Osteoblast (primary cell): ENCODE results near the gene ADD1. TPM values are rescaled to one million over a fixed set of nuclear protein-coding genes. Genes with fewer than 3 reads are reported as not detected.

Source experiments
- DNase-seq: peaks from one replicate; pipeline ENCODE4 v3.0.0; 2011; ENCODE audit warnings: low spot score, mixed read lengths; ENCODE audit not compliant: insufficient read length; ENCODE audit errors: missing footprints
- H2AFZ ChIP-seq: 2 replicates; pipeline ENCODE4 v1.6.0; 2011; ENCODE audit warnings: mild to moderate bottlenecking, low read length
- H3K27ac ChIP-seq: 2 replicates; pipeline ENCODE4 v1.5.1; 2011; ENCODE audit warnings: mild to moderate bottlenecking, low read depth, low read length, moderate library complexity
- H3K27me3 ChIP-seq: 2 replicates; pipeline ENCODE4 v1.6.0; 2012; ENCODE audit warnings: mild to moderate bottlenecking, control low read depth, inconsistent platforms, low read length, moderate library complexity; ENCODE audit not compliant: insufficient read depth
- H3K36me3 ChIP-seq: 2 replicates; pipeline ENCODE4 v1.5.1; 2011; ENCODE audit warnings: mild to moderate bottlenecking, low read length, control low read depth, moderate library complexity; ENCODE audit not compliant: insufficient read depth
- H3K4me1 ChIP-seq: 2 replicates; pipeline ENCODE4 v1.5.1; 2011; ENCODE audit warnings: mild to moderate bottlenecking, low read length, control low read depth, moderate library complexity; ENCODE audit not compliant: insufficient read depth
- H3K4me2 ChIP-seq: 2 replicates; pipeline ENCODE4 v1.6.0; 2011; ENCODE audit warnings: mild to moderate bottlenecking, low read length; ENCODE audit not compliant: insufficient read depth
- H3K4me3 ChIP-seq: fragments of 200-600 bp; sonication (generic); 3 replicates; pipeline ENCODE4 v1.5.1; 2012; ENCODE audit warnings: mild to moderate bottlenecking, low read length, inconsistent platforms; ENCODE audit not compliant: insufficient read depth
- H3K79me2 ChIP-seq: 2 replicates; pipeline ENCODE4 v1.6.0; 2012; ENCODE audit warnings: mild to moderate bottlenecking, low read length, control low read depth, inconsistent platforms; ENCODE audit not compliant: insufficient read depth
- H3K9me3 ChIP-seq: 2 replicates; pipeline ENCODE4 v1.5.1; 2011; ENCODE audit warnings: low read depth, low read length, control low read depth
- H4K20me1 ChIP-seq: 2 replicates; pipeline ENCODE4 v1.6.0; 2012; ENCODE audit warnings: mild to moderate bottlenecking, low read length, control low read depth; ENCODE audit not compliant: insufficient read depth
- CTCF ChIP-seq: IDR thresholded peaks from 2 replicates; pipeline ENCODE4 v1.5.1; 2011; ENCODE audit warnings: mild to moderate bottlenecking, low read depth, low read length, moderate library complexity; ENCODE audit errors: extremely low read depth
- total RNA-seq: library from RNA; depleted of rRNA; stranded (reverse); fragments of >200 nt; gene quantifications from 2 replicates; pipeline ENCODE4 v1.2.3, GENCODE V29; 2012

ADD1 gene
- total RNA-seq, 1 donor: 200 TPM

GRCh38 chr4:2942037-2942531 lies 98.4 kb downstream of the ADD1 start:
- Histone ChIP-seq H3K36me3 (peaks cover 92% of the 10 kb centered on the region), H3K27me3 (no peaks in the 10 kb centered on the region), H3K4me1 (peaks cover 7% of the 10 kb centered on the region), H3K9me3 (no peaks in the 10 kb centered on the region), H3K79me2 (peaks cover 8% of the 10 kb centered on the region), H3K27ac (no peak overlapping the region), H3K4me2 (no peak overlapping the region), H2AFZ (no peak overlapping the region), H3K4me3 (no peak overlapping the region), H4K20me1 (peaks cover 15% of the 10 kb centered on the region)
- peak; percentile 46 for DNase-seq
- TF ChIP-seq CTCF: no peak

DNA sequence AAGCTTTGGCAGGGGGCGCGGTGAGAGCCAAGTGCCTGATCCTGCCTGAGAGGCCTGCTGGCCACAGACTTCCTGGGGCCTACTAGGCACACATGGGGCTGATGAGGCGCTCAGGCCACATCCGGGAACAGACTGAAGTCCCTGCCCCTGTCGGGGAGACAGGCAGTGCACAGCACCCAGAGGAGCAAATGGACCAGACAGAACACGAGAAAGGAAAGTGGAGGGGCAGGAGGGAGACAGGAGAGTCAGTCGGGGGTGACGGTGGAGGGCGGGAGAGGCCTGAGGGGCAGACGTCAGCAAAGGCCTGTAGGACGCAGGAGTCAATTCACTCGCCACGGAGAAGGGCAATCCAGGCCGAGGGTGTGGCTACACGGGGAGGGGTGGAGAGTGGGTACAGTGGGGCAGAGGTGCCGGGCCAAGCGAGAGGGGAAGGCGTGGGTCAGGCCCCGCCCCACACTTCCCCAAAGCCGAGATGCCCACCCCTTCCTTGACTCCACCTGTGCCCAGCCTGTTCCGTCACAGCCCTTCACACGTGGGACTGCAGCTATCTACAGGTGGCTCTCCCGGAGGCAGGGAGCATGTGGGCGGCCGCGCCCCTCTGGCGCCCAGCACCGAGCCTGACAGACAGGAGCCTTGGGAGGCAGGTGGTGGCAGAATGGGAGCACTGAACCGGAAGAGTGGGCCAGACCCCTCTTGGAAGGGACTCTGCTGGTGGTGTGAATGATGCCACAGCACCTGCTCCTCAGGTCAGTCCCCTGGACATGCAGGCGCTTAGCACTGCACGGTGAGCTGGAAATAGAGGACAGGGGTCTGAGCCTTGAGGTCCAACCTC lies 99.1 kb downstream of the ADD1 start:
- Histone ChIP-seq H3K79me2 (peaks cover 8% of the 10 kb centered on the region), H3K36me3 (peaks cover 92% of the 10 kb centered on the region), H3K27me3 (no peaks in the 10 kb centered on the region), H3K4me2 (no peak overlapping the region), H3K9me3 (no peaks in the 10 kb centered on the region), H3K27ac (no peak overlapping the region), H4K20me1 (peaks cover 9% of the 10 kb centered on the region), H2AFZ (no peak overlapping the region), H3K4me3 (no peak overlapping the region), H3K4me1 (no peaks in the 10 kb centered on the region)
- no peak for TF ChIP-seq CTCF
- peak; percentile 72 for DNase-seq

GRCh38 chr4:2943364-2944090 lies 99.9 kb downstream of the ADD1 start:
- Histone ChIP-seq H3K9me3 (no peaks in the 10 kb centered on the region), H3K27ac (no peak overlapping the region), H2AFZ (no peak overlapping the region), H4K20me1 (peaks cover 5% of the 10 kb centered on the region), H3K79me2 (peaks cover 8% of the 10 kb centered on the region), H3K4me1 (no peaks in the 10 kb centered on the region), H3K4me2 (no peak overlapping the region), H3K4me3 (no peak overlapping the region), H3K27me3 (no peaks in the 10 kb centered on the region), H3K36me3 (peaks cover 91% of the 10 kb centered on the region)
- TF ChIP-seq CTCF: no peak
- peak; percentile 76 for DNase-seq

DNA sequence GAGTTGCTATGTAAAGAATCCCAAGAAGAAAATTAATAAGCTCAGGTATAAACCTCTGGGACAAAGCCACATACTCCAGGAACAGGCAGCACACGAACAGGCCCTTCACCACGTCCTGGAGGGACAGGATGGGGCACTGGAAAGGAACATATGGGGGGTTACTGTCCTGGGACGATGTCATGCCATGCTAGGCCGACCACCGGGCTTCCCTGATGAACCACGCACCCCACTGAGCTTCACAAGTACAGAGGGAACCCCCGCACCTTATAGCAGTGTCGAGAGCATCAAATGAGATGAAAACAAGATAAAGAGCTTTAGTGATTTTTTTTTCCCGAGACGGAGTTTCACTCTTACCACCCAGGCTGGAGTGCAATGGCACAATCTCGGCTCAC lies 100.4 kb downstream of the ADD1 start:
- H3K4me1 ChIP-seq: no peaks in the 10 kb centered on the region
- peaks cover 8% of the 10 kb centered on the region for H3K79me2 ChIP-seq
- H2AFZ ChIP-seq: no peak overlapping the region
- H3K4me2 ChIP-seq: no peak overlapping the region
- DNase-seq: peak; percentile 62
- no peak overlapping the region for H3K4me3 ChIP-seq
- no peak overlapping the region for H3K27ac ChIP-seq
- no peaks in the 10 kb centered on the region for H3K27me3 ChIP-seq
- no peak for TF ChIP-seq CTCF
- H3K36me3 ChIP-seq: peaks cover 91% of the 10 kb centered on the region
- H3K9me3 ChIP-seq: no peaks in the 10 kb centered on the region
- no peaks in the 10 kb centered on the region for H4K20me1 ChIP-seq
